BE2C (cell line): ENCODE measurements around the gene SBF2.

Experiments used
- DNase-seq: peaks from one replicate; pipeline ENCODE4 v3.0.0-alpha.2; 2020
- H3K27me3 ChIP-seq: fragments of 250-450 bp; sonication (Bioruptor Pico); 2 replicates; pipeline ENCODE4 v1.5.1; 2020; ENCODE audit warnings: mild to moderate bottlenecking
- H3K36me3 ChIP-seq: fragments of 250-450 bp; sonication (Bioruptor Pico); 2 replicates; pipeline ENCODE4 v1.5.1; 2020; ENCODE audit warnings: mild to moderate bottlenecking
- H3K4me1 ChIP-seq: fragments of 250-450 bp; sonication (Bioruptor Pico); 2 replicates; pipeline ENCODE4 v1.5.1; 2020
- H3K4me3 ChIP-seq: 2 replicates; pipeline ENCODE4 v1.5.1; 2011; ENCODE audit warnings: low read depth, low read length
- H3K9me3 ChIP-seq: fragments of 250-450 bp; sonication (Bioruptor Pico); 2 replicates; pipeline ENCODE4 v1.5.1; 2020
- CTCF ChIP-seq: IDR thresholded peaks from 2 replicates; pipeline ENCODE4 v1.5.1; 2012; ENCODE audit warnings: mild to moderate bottlenecking, low read depth, low read length

Gene SBF2

GRCh38 chr11:10116588-10116987 is 177.4 kb downstream of the SBF2 start:
- Histone ChIP-seq H3K27me3 (no peaks in the 10 kb centered on the region), H3K36me3 (no peaks in the 10 kb centered on the region), H3K4me3 (no peak overlapping the region), H3K4me1 (no peaks in the 10 kb centered on the region), H3K9me3 (no peaks in the 10 kb centered on the region)
- DNase-seq = no peak
- no peak for TF ChIP-seq CTCF

GRCh38 chr11:10114593-10115404 is 179.2 kb downstream of the SBF2 start:
- no peak for TF ChIP-seq CTCF
- no peak overlapping the region for H3K4me3 ChIP-seq
- H3K4me1 ChIP-seq = no peaks in the 10 kb centered on the region
- H3K27me3 ChIP-seq = no peaks in the 10 kb centered on the region
- DNase-seq = no peak
- H3K36me3 ChIP-seq = no peaks in the 10 kb centered on the region
- H3K9me3 ChIP-seq = no peaks in the 10 kb centered on the region

DNA sequence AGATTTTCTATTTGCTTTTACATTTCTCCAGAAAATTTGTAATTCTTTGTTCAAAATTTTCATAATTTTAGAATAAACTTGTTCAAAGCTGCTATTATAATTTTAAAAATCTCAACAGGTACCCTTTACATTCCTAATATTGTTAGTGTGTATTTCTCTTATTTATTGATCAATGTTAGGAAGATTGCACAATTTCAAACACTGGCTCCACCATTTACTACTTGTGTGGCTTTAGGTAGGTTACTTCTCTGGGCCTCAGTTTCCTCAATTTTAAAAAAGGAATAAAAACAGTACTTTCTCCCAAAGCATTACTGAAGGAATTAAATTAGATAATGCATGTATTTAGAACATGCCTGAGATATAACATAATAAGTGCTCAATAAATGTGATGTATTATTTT is 180.2 kb downstream of the SBF2 start:
- TF ChIP-seq CTCF = no peak
- H3K4me1 ChIP-seq = no peaks in the 10 kb centered on the region
- H3K36me3 ChIP-seq = no peaks in the 10 kb centered on the region
- H3K9me3 ChIP-seq = no peaks in the 10 kb centered on the region
- DNase-seq = no peak
- no peaks in the 10 kb centered on the region for H3K27me3 ChIP-seq
- H3K4me3 ChIP-seq = no peak overlapping the region

GRCh38 chr11:10109806-10110205 is 184.2 kb downstream of the SBF2 start:
- Histone ChIP-seq H3K27me3 (no peaks in the 10 kb centered on the region), H3K36me3 (no peaks in the 10 kb centered on the region), H3K4me3 (no peak overlapping the region), H3K9me3 (no peaks in the 10 kb centered on the region), H3K4me1 (no peaks in the 10 kb centered on the region)
- TF ChIP-seq CTCF = no peak
- DNase-seq = no peak

GRCh38 chr11:10108915-10109680 is 184.9 kb downstream of the SBF2 start:
- Histone ChIP-seq H3K36me3 (no peaks in the 10 kb centered on the region), H3K4me3 (no peak overlapping the region), H3K4me1 (no peaks in the 10 kb centered on the region), H3K27me3 (no peaks in the 10 kb centered on the region), H3K9me3 (no peaks in the 10 kb centered on the region)
- no peak for TF ChIP-seq CTCF
- no peak for DNase-seq

DNA sequence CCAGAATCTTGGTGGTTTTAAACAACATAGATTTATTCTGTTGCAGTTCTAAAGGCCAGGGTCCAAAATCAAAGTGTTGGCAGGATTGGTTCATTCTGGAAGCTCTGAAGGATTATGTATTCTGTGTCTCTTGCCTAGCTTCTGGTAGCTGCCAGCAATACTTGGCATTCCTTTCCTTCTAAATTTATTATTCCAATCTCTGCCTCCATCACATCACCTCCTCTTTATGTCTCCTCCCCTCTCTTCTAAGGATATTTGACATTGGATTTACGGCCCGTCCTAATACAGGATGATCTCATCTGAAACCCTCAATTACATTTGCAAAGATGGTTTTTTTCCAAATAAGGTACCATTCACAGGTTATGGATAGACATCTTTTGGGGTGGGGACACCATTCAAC is 186.5 kb downstream of the SBF2 start:
- no peak for DNase-seq
- H3K4me3 ChIP-seq = no peak overlapping the region
- no peaks in the 10 kb centered on the region for H3K36me3 ChIP-seq
- H3K9me3 ChIP-seq = no peaks in the 10 kb centered on the region
- H3K4me1 ChIP-seq = no peaks in the 10 kb centered on the region
- no peak for TF ChIP-seq CTCF
- no peaks in the 10 kb centered on the region for H3K27me3 ChIP-seq
